SKM-1 treated with dmso at 0.1 percent for 144 hours (cell line): ENCODE results near the gene TPM2.

Experiments
- DNase-seq: peaks from one replicate; lab custom pipeline; 2025; ENCODE audit not compliant: unreplicated experiment; lab: John Stamatoyannopoulos, UW

The TPM2 gene

GRCh38 chr9:35718721-35719511 is 29.2 kb upstream of the TPM2 start:
- DNase-seq, result no peak

GRCh38 chr9:35717132-35717870 is 27.6 kb upstream of the TPM2 start:
- DNase-seq, result no peak

GRCh38 chr9:35716230-35716629 is 26.5 kb upstream of the TPM2 start:
- no peak for DNase-seq

- no peak for DNase-seq
Measured at GRCh38 chr9:35714579-35715252, 25.0 kb upstream of the TPM2 start.

- no peak for DNase-seq
Measured at GRCh38 chr9:35714123-35714522, 24.4 kb upstream of the TPM2 start.

GRCh38 chr9:35713578-35713977 is 23.9 kb upstream of the TPM2 start:
- DNase-seq, result no peak

GRCh38 chr9:35712762-35713400 is 23.2 kb upstream of the TPM2 start:
- no peak for DNase-seq

GRCh38 chr9:35711501-35712428 is 22.0 kb upstream of the TPM2 start:
- no peak for DNase-seq

GRCh38 chr9:35710818-35711500 is 21.2 kb upstream of the TPM2 start:
- DNase-seq, result no peak

GRCh38 chr9:35708146-35708545 is 18.4 kb upstream of the TPM2 start:
- no peak for DNase-seq

GRCh38 chr9:35706951-35707350 is 17.2 kb upstream of the TPM2 start:
- DNase-seq, result no peak

GRCh38 chr9:35705836-35706430 is 16.2 kb upstream of the TPM2 start:
- no peak for DNase-seq

GRCh38 chr9:35705372-35705771 is 15.6 kb upstream of the TPM2 start:
- no peak for DNase-seq

GRCh38 chr9:35703906-35704672 is 14.4 kb upstream of the TPM2 start:
- DNase-seq, result no peak

- no peak for DNase-seq
Measured at GRCh38 chr9:35702696-35703095, 13.0 kb upstream of the TPM2 start.

GRCh38 chr9:35700942-35701341 is 11.2 kb upstream of the TPM2 start:
- DNase-seq, result no peak

- no peak for DNase-seq
Measured at GRCh38 chr9:35700031-35700430, 10.3 kb upstream of the TPM2 start.

GRCh38 chr9:35698231-35698630 is 8.5 kb upstream of the TPM2 start:
- no peak for DNase-seq

- DNase-seq, result no peak
Measured at GRCh38 chr9:35697486-35697885, 7.8 kb upstream of the TPM2 start.
